ENCODE measurements around the gene HMGA1.

HMGA1 gene

DNA sequence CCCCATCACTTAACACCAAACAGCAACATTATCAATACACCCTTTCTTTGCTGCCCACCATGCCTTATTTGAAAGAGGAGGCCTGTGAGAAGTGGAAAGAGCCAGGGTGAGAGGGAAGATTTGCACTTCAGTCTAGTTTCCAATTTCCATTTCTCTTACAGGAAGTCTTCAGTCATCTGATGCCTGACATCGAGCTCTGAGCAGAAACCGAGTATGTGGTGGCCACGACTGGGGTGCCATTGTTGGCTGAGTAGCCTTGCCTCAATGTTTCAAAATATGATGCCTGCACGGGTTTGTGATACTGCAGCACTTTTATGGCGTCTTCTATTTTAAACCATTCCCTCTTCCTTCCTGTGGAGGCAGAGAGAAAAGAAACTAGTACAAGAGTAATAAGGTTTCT lies 51.9 kb downstream of the HMGA1 start:
- DNase-seq (ENCODE audit: low read depth in 1 of 2, low spot score in 1 of 2) = no peak

GRCh38 chr6:34289137-34289536 lies 52.5 kb downstream of the HMGA1 start:
- DNase-seq (ENCODE audit: low read depth in 1 of 2, low spot score in 1 of 2) = no peak

GRCh38 chr6:34292954-34293353 lies 56.3 kb downstream of the HMGA1 start:
- no peak for DNase-seq (ENCODE audit: low read depth in 1 of 2, low spot score in 1 of 2)

DNA sequence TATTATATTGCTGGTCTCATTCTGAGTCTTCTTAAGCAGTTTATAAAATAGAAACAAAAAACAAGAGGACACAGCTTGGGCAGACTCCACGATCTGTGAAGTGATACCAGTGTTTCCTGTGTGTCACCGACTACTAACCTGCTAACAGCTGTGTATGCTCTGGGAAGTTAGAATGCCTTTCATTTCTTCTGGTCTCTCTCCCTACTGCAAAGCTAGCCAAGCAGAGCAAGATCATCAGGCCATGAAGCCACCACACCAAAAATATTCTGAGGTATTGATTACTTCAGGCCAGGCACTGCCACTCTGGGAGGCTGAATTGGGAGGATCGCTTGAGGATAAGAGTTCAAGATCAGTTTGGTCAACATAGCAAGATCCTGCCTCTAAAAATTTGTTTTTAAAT lies 59.0 kb downstream of the HMGA1 start:
- DNase-seq (ENCODE audit: low read depth in 1 of 2, low spot score in 1 of 2) = no peak
